GM10248 (cell line): ENCODE measurements around the gene OXCT1.

Experiments
- CTCF ChIA-PET: fragments of 300-600 bp; sonication (Branson Sonifier 250); formaldehyde crosslinking; extraction: SDS; loops from one replicate; lab custom pipeline; 2021; ENCODE audit warnings: antibody characterized with exemption; lab: Yijun Ruan, JAX
- POLR2A ChIA-PET: fragments of 350-650 bp; sonication (Branson Sonifier 250); formaldehyde crosslinking; extraction: SDS; loops from one replicate; lab custom pipeline; 2020; ENCODE audit warnings: antibody characterized with exemption; lab: Yijun Ruan, JAX
- DNase-seq: peaks from one replicate; pipeline ENCODE4 v3.0.0; 2012; ENCODE audit errors: extremely low spot score
- CTCF ChIP-seq: IDR thresholded peaks from 2 replicates; pipeline ENCODE4 v1.5.1; 2012; ENCODE audit warnings: mild to moderate bottlenecking, low read depth; ENCODE audit errors: extremely low read depth, missing control alignments, control extremely low read depth

OXCT1 gene

GRCh38 chr5:41876678-41877077, 6.5 kb upstream of the OXCT1 start:
- CTCF ChIA-PET, result interaction anchor here (0.8 to 1.9 kb wide), 10 partner anchors 7 to 181 kb away, joined by 3 to 9 read pairs (median 5); partner anchors contain the start of gene RIMOC1

GRCh38 chr5:41875121-41875520, 4.9 kb upstream of the OXCT1 start:
- CTCF ChIA-PET, result interaction anchor here (1.0 kb wide), 1 partner anchor 10 kb away, joined by 4 read pairs; no protein-coding TSS in a partner anchor
- no peak for DNase-seq
- POLR2A ChIA-PET, result no interaction called here
- TF ChIP-seq CTCF, result no peak

More at GRCh38 chr5:41876678-41877077, 6.5 kb upstream of the OXCT1 start:
- no peak for DNase-seq
- POLR2A ChIA-PET, result no interaction called here
- TF ChIP-seq CTCF, result no peak

- CTCF ChIA-PET, result interaction anchor here (1.0 kb wide), 1 partner anchor 11 kb away, joined by 4 read pairs; no protein-coding TSS in a partner anchor
- POLR2A ChIA-PET, result no interaction called here
- no peak for DNase-seq
- TF ChIP-seq CTCF, result no peak
These were observed 4.4 kb upstream of the OXCT1 start for GRCh38 chr5:41874512-41875060.

- ChIA-PET POLR2A (no interaction called here), CTCF (interaction anchor here (1.3 to 1.6 kb wide), 2 partner anchors 41 to 186 kb away, joined by 4 to 5 read pairs; no protein-coding TSS in a partner anchor)
- no peak for DNase-seq
- no peak for TF ChIP-seq CTCF
These were observed 1.6 kb upstream of the OXCT1 start for GRCh38 chr5:41871852-41872251.

GRCh38 chr5:41870627-41871048, 413 bp upstream of the OXCT1 start:
- ChIA-PET CTCF (interaction anchor here (0.6 to 1.6 kb wide), 5 partner anchors 14 to 1609 kb away, joined by 3 to 5 read pairs (median 3); no protein-coding TSS in a partner anchor), POLR2A (interaction anchor here (1.6 kb wide), 1 partner anchor 33 kb away, joined by 10 read pairs; the partner anchor contains the start of gene RIMOC1)
- DNase-seq, result peak; percentile 12
- no peak for TF ChIP-seq CTCF

- DNase-seq, result peak; percentile 34
- POLR2A ChIA-PET, result interaction anchor here (0.5 to 1.1 kb wide), 2 partner anchors 16 to 35 kb away, joined by 3 to 5 read pairs; partner anchors contain the start of gene RIMOC1
- CTCF ChIA-PET, result interaction anchor here (1.3 to 5.7 kb wide), 6 partner anchors 8 to 188 kb away, joined by 3 to 76 read pairs (median 5); partner anchors contain the start of gene FBXO4
- TF ChIP-seq CTCF, result no peak
These were observed 988 bp downstream of the OXCT1 start for GRCh38 chr5:41869151-41869723.
